BLaER1 (cell line): Measurements from ENCODE around the gene SAMD4B.
"Not testable (repeated sequence)": the region's sequence is repeated elsewhere in the genome, so short reads cannot be mapped to it uniquely, and the experiment has no call there.

ENCODE experiments used
- H3K27ac ChIP-seq: shearing (Covaris generic); formaldehyde crosslinking; 2 replicates; pipeline ENCODE4 v1.8.1; 2022
- H3K27me3 ChIP-seq: shearing (Covaris generic); formaldehyde crosslinking; 2 replicates; pipeline ENCODE4 v1.8.1; 2022
- H3K36me3 ChIP-seq: shearing (Covaris generic); formaldehyde crosslinking; 2 replicates; pipeline ENCODE4 v1.8.1; 2022
- H3K4me1 ChIP-seq: shearing (Covaris generic); formaldehyde crosslinking; 2 replicates; pipeline ENCODE4 v1.8.1; 2022
- H3K4me2 ChIP-seq: shearing (Covaris generic); formaldehyde crosslinking; 2 replicates; pipeline ENCODE4 v1.8.1; 2022
- H3K4me3 ChIP-seq: shearing (Covaris generic); formaldehyde crosslinking; 2 replicates; pipeline ENCODE4 v1.8.1; 2022
- H3K9ac ChIP-seq: shearing (Covaris generic); formaldehyde crosslinking; 2 replicates; pipeline ENCODE4 v1.8.1; 2022
- H3K9me3 ChIP-seq: shearing (Covaris generic); formaldehyde crosslinking; 2 replicates; pipeline ENCODE4 v1.8.1; 2022
- H4K20me1 ChIP-seq: shearing (Covaris generic); formaldehyde crosslinking; 2 replicates; pipeline ENCODE4 v1.8.1; 2022
- Cebpa-rat ChIP-seq: shearing (Covaris generic); IDR thresholded peaks from 2 replicates; pipeline ENCODE4 v1.8.1; 2022

The SAMD4B gene

GRCh38 chr19:39377373-39378362 is 35.4 kb downstream of the SAMD4B start:
- Histone ChIP-seq H3K27ac (no peak overlapping the region), H3K4me3 (no peak overlapping the region), H3K36me3 (peaks cover 100% of the 10 kb centered on the region)

GRCh38 chr19:39379366-39379765 is 37.1 kb downstream of the SAMD4B start:
- not testable (repeated sequence) for H3K27me3 ChIP-seq, H3K4me2 ChIP-seq, H3K27ac ChIP-seq, H3K9ac ChIP-seq, H3K4me3 ChIP-seq, H3K9me3 ChIP-seq, H3K4me1 ChIP-seq
- Histone ChIP-seq H4K20me1 (peaks cover 29% of the 10 kb centered on the region; the same call in 1 of the 2 replicates), H3K36me3 (peaks cover 100% of the 10 kb centered on the region)

More at GRCh38 chr19:39377373-39378362, 35.4 kb downstream of the SAMD4B start:
- no peaks in the 10 kb centered on the region for H3K27me3 ChIP-seq
- H3K4me1 ChIP-seq: no peaks in the 10 kb centered on the region; the same call in 1 of the 2 replicates
- H3K4me2 ChIP-seq: no peak overlapping the region
- H4K20me1 ChIP-seq: peaks cover 36% of the 10 kb centered on the region
- no peaks in the 10 kb centered on the region for H3K9me3 ChIP-seq
- no peak for TF ChIP-seq Cebpa-rat
- H3K9ac ChIP-seq: no peak overlapping the region

- Histone ChIP-seq H3K36me3 (peaks cover 100% of the 10 kb centered on the region), H3K9ac (peak overlapping the region; percentile 34; the same call in 1 of the 2 replicates), H3K27ac (no peak overlapping the region), H3K4me1 (no peaks in the 10 kb centered on the region; the same call in 1 of the 2 replicates), H3K4me2 (no peak overlapping the region), H3K27me3 (no peaks in the 10 kb centered on the region), H3K9me3 (no peaks in the 10 kb centered on the region), H3K4me3 (no peak overlapping the region), H4K20me1 (peaks cover 26% of the 10 kb centered on the region)
- TF ChIP-seq Cebpa-rat: no peak
Observed at GRCh38 chr19:39379865-39380396, 37.7 kb downstream of the SAMD4B start.

GRCh38 chr19:39380521-39381502 is 38.6 kb downstream of the SAMD4B start:
- H3K27ac ChIP-seq: no peak overlapping the region
- peaks cover 100% of the 10 kb centered on the region for H3K36me3 ChIP-seq
- 0 out of 2 replicates have a peak overlapping the region, but pooled peaks have one; percentile 34 for H3K9ac ChIP-seq
- peaks cover 27% of the 10 kb centered on the region for H4K20me1 ChIP-seq
- no peak overlapping the region for H3K4me3 ChIP-seq
- H3K27me3 ChIP-seq: no peaks in the 10 kb centered on the region
- no peaks in the 10 kb centered on the region; the same call in 1 of the 2 replicates for H3K4me1 ChIP-seq
- TF ChIP-seq Cebpa-rat: no peak
- H3K4me2 ChIP-seq: no peak overlapping the region
- H3K9me3 ChIP-seq: no peaks in the 10 kb centered on the region

- Histone ChIP-seq H3K9ac (no peak overlapping the region), H3K36me3 (peaks cover 100% of the 10 kb centered on the region)
- no peak for TF ChIP-seq Cebpa-rat
Observed at GRCh38 chr19:39381910-39382611, 39.8 kb downstream of the SAMD4B start.

GRCh38 chr19:39382991-39383828 is 41.0 kb downstream of the SAMD4B start:
- no peaks in the 10 kb centered on the region; the same call in 1 of the 2 replicates for H3K4me1 ChIP-seq
- no peak overlapping the region for H3K4me3 ChIP-seq
- H3K27me3 ChIP-seq: no peaks in the 10 kb centered on the region
- no peak overlapping the region for H3K4me2 ChIP-seq
- H3K27ac ChIP-seq: no peak overlapping the region
- peaks cover 17% of the 10 kb centered on the region; the same call in 1 of the 2 replicates for H4K20me1 ChIP-seq
- peaks cover 100% of the 10 kb centered on the region for H3K36me3 ChIP-seq
- TF ChIP-seq Cebpa-rat: no peak
- H3K9ac ChIP-seq: no peak overlapping the region
- H3K9me3 ChIP-seq: no peaks in the 10 kb centered on the region

More at GRCh38 chr19:39381910-39382611, 39.8 kb downstream of the SAMD4B start:
- H3K27ac ChIP-seq: no peak overlapping the region
- no peaks in the 10 kb centered on the region; the same call in 1 of the 2 replicates for H3K4me1 ChIP-seq
- peaks cover 27% of the 10 kb centered on the region for H4K20me1 ChIP-seq
- no peaks in the 10 kb centered on the region for H3K9me3 ChIP-seq
- no peaks in the 10 kb centered on the region for H3K27me3 ChIP-seq
- H3K4me3 ChIP-seq: no peak overlapping the region
- no peak overlapping the region for H3K4me2 ChIP-seq

GRCh38 chr19:39384839-39385568 is 42.8 kb downstream of the SAMD4B start:
- H4K20me1 ChIP-seq: peaks cover 26% of the 10 kb centered on the region; the same call in 1 of the 2 replicates
- 0 out of 2 replicates have a peak overlapping the region, but pooled peaks have one; percentile 29 for H3K9ac ChIP-seq
- no peaks in the 10 kb centered on the region for H3K27me3 ChIP-seq
- no peaks in the 10 kb centered on the region for H3K9me3 ChIP-seq
- TF ChIP-seq Cebpa-rat: no peak
- peaks cover 8% of the 10 kb centered on the region for H3K4me1 ChIP-seq
- H3K36me3 ChIP-seq: peaks cover 99% of the 10 kb centered on the region
- H3K4me2 ChIP-seq: no peak overlapping the region
- H3K27ac ChIP-seq: no peak overlapping the region
- no peak overlapping the region for H3K4me3 ChIP-seq
